AG04449 (cell line): ENCODE data around the gene ATP5PD.
"Not testable (repeated sequence)": the region's sequence is repeated elsewhere in the genome, so short reads cannot be mapped to it uniquely, and the experiment has no call there.

ENCODE experiments used
- CTCF ChIA-PET: fragments of 350-600 bp; formaldehyde crosslinking; extraction: SDS; loops from one replicate; lab custom pipeline; 2021; ENCODE audit warnings: antibody characterized with exemption; lab: Yijun Ruan, JAX
- POLR2A ChIA-PET: fragments of 400-600, 350-600 bp; formaldehyde crosslinking; extraction: SDS; loops from one replicate; lab custom pipeline; 2020; ENCODE audit warnings: antibody characterized with exemption, inconsistent platforms; lab: Yijun Ruan, JAX
- DNase-seq: peaks from one replicate; pipeline ENCODE4 v3.0.0-alpha.2; 2010; ENCODE audit warnings: low read depth, low spot score
- H3K4me3 ChIP-seq: 2 replicates; pipeline ENCODE4 v1.5.1; 2011; ENCODE audit warnings: low read depth, mild to moderate bottlenecking, control low read depth, low read length
- TF ChIP-seq, protein P1 (sequence below): IDR thresholded peaks from one replicate; pipeline ENCODE4 v1.5.1; 2011; ENCODE audit warnings: mild to moderate bottlenecking, moderate library complexity, low read length, control low read depth, inconsistent platforms; ENCODE audit not compliant: insufficient read depth; ENCODE audit errors: missing control alignments

The ATP5PD gene

DNA sequence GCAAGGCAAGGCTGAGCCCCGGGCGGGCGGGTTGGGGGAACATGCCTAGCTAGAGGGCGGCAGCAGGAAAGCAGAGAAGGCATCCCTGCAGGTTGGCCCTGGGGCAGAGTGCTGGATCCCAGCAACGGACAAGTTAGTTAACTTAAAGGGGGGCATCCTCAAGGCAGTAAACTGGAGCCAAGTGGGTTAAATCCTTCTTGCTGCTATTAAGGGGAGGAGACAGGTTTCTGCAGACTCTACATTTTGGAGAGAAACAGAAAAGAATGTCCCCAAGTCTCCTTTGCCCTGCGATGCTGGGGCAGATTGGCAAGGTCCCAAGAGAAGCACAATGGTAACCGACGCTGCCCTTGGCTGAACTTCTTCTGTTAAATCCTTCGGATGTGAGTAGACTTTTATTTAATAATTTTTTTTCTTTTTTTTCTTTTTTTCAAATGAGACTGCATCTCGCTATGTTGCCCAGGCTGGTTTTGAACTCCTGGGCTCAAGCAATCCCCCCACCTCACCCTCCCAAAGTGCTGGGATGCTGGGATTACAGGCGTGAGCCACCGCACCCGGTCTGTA lies 14.0 kb downstream of the ATP5PD start:
- TF ChIP-seq, protein P1, sequence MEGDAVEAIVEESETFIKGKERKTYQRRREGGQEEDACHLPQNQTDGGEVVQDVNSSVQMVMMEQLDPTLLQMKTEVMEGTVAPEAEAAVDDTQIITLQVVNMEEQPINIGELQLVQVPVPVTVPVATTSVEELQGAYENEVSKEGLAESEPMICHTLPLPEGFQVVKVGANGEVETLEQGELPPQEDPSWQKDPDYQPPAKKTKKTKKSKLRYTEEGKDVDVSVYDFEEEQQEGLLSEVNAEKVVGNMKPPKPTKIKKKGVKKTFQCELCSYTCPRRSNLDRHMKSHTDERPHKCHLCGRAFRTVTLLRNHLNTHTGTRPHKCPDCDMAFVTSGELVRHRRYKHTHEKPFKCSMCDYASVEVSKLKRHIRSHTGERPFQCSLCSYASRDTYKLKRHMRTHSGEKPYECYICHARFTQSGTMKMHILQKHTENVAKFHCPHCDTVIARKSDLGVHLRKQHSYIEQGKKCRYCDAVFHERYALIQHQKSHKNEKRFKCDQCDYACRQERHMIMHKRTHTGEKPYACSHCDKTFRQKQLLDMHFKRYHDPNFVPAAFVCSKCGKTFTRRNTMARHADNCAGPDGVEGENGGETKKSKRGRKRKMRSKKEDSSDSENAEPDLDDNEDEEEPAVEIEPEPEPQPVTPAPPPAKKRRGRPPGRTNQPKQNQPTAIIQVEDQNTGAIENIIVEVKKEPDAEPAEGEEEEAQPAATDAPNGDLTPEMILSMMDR: no peak
- DNase-seq: no peak
- H3K4me3 ChIP-seq: peak overlapping the region; percentile 95
- ChIA-PET CTCF (interaction anchor here (0.8 to 2.2 kb wide), 4 partner anchors 21 to 239 kb away, joined by 3 to 29 read pairs (median 8); partner anchors contain the start of gene MRPL58), POLR2A (interaction anchor here (1.7 kb wide), 1 partner anchor 20 kb away, joined by 11 read pairs; the partner anchor contains the start of gene MRPL58)

DNA sequence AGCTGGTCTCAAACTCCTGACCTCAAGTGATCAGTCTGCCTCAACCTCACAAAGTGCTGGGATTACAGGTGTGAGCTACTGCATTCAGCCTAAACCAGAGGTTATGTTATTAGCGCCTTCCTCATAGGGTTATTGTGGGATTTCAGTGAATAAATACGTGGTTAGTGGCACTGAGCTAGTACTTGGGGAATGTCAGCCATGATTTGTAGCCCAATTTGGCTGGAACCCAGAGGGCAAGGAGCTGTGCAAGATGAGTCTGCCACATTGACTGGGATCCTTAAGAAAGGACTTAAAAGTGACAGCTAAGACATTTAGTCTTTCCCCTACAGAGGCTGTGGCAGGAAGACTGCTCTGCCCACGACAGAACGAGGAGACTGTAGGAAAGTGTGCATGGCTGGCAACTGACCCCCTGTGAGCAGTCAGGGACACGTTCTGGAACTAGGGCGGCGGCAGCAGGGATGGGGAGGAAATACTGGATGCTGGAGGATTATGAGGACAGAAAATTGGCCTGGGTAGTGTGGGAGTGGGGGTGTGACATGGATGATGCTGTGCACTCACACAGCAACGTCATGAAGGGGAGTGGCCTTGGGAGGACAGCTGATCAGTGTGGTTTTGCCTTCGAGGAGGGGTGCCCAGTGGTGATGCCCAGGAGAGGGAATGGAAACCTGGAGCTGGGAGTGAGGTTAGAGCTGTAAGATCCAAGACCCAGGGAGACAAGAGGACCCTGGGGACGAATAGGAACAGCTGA lies 14.6 kb downstream of the ATP5PD start:
- no peak for DNase-seq
- peak overlapping the region; percentile 95 for H3K4me3 ChIP-seq
- POLR2A ChIA-PET: interaction anchor here (0.6 to 1.7 kb wide), 2 partner anchors 13 to 19 kb away, joined by 5 to 11 read pairs; partner anchors contain the start of gene MRPL58
- TF ChIP-seq, protein P1: no peak
- CTCF ChIA-PET: interaction anchor here (0.8 to 2.2 kb wide), 6 partner anchors 16 to 240 kb away, joined by 3 to 29 read pairs (median 4); partner anchors contain the start of gene MRPL58

DNA sequence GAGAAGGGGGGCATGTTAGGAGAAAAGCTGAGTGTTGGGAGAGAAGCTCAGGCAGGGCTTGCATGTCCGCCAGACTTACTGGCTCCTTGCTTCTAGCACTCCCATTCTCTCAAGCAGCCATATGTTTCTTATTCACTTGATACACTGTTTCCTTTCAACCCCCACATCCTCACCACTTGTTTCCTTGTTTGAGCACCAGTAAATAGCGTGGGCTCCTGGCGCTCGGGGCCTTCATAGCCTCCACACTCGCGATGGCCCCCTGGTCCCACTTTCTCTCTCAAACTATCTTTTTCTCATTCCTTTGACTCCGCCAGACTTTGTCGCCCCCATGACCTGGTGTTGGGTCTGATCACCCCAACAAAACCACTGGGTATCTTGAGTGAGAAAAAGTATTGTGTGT lies 16.6 kb downstream of the ATP5PD start:
- ChIA-PET CTCF (interaction anchor here (3.0 kb wide), 1 partner anchor 69 kb away, joined by 12 read pairs; no protein-coding TSS in a partner anchor), POLR2A (no interaction called here)
- no peak for DNase-seq
- no peak overlapping the region for H3K4me3 ChIP-seq
- TF ChIP-seq, protein P1: no peak

DNA sequence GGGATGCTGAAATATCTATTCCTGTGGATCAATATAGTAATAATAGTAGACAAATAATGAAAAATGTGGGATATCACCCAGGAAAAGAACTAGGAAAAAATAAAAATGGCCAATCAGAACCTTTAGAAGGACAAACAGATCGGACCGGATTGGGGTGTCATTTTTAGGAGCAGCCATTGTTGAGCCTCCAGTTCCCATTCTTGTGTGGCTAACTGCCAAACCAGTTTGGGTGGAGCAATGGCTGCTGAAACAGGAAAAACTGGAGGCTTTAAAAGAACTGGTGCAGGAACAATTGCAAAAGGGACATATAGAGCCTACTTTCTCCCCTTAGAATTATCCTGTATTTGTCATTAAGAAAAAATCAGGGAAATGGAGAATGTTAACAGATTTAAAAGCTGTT lies 20.1 kb downstream of the ATP5PD start:
- DNase-seq, CTCF ChIA-PET, H3K4me3 ChIP-seq, POLR2A ChIA-PET: not testable (repeated sequence)

DNA sequence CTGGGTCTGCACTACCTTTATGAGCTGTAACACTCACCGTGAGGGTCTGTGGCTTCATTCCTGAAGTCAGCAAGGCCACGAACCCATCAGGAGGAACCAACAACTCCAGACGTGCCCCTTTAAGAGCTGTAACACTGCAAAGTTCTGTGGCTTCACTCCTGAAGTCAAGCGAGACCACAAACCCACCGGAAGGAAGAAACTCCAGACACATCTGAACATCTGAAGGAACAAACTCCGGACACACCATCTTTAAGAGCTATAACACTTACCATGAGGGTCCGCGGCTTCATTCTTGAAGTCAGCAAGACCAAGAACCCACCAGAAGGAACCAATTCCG lies 21.4 kb downstream of the ATP5PD start:
- ChIA-PET POLR2A (interaction anchor here (0.7 kb wide), 1 partner anchor 13 kb away, joined by 3 read pairs; the partner anchor contains the start of gene MRPL58), CTCF (interaction anchor here (2.3 to 4.3 kb wide), 2 partner anchors 13 to 64 kb away, joined by 11 to 30 read pairs; partner anchors contain the start of gene MRPL58)
- not testable (repeated sequence) for H3K4me3 ChIP-seq, DNase-seq

DNA sequence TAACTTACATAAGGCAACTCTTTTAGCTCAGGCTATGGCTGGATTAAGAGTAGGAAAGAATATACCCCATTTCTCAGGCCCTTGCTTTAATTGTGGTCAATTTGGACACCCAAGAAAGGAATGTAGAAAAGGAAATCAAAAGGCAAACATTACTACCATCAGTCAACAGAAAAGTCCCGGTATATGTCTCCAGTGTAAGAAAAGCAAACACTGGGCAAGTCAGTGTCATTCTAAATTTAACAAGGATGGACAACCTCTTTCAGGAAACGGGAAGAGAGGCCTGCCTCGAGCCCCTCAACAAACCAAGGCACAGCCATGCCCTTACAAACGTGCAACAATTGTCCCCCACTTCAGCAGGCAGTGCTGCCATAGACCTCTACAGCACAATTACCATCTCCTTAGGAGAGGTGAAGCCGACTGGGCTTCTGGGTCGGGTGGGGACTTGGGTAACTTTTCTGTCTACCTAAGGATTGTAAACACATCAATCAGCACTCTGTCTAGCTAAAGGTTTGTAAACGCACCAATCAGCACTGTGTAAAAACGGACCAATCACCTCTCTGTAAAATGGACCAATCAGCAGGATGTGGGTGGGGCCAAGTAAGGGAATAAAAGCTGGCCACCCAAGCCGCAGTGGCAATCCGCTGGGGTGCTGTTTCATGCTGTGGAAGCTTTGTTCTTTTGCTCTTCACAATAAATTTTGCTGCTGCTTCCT lies 21.9 kb downstream of the ATP5PD start:
- no peak for DNase-seq
- ChIA-PET POLR2A (interaction anchor here (0.7 to 0.9 kb wide), 2 partner anchors 12 to 38 kb away, joined by 3 read pairs; partner anchors contain the start of genes CDR2L and MRPL58), CTCF (interaction anchor here (1.2 to 4.3 kb wide), 4 partner anchors 10 to 63 kb away, joined by 4 to 30 read pairs (median 8); partner anchors contain the start of gene MRPL58)
- TF ChIP-seq, protein P1: no peak
- H3K4me3 ChIP-seq: no peak overlapping the region
